Measurements from ENCODE around the gene SPEG.

Gene SPEG

DNA sequence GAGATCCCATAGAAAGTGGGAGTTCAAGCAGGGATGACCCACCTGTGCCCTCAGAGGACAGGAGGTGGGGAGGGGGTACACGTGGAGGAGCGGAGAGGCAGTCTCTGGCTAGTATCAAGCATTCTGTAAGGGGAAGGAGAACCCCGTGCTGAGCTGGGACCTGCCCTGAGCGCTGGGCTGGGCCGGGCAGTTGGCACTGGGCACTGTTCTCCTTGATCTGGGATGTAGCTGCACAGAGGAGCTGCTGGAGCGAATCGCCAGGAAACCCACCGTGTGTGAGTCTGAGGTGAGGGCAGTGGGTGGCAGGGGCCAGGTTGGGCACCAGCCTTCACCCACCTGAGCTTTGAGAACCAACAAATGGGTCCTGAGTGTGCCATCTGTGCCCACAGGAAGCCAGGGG is 44.3 kb downstream of the SPEG start:
- no peak for DNase-seq (ENCODE audit: low spot score)

DNA sequence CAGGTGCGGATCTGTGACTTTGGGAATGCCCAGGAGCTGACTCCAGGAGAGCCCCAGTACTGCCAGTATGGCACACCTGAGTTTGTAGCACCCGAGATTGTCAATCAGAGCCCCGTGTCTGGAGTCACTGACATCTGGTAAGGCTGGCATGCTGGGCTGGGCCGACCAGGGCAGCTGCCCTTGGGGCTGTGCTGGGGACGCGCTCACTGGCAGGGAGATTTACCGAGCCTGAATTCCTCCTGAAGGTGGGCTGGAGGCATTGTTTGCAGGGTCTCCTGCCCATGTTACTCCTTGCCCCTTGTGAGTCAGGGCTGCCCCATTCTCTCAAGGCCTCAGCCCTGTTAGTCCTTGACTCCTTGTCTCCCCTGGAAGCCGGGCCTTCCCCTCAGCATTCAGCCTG is 45.4 kb downstream of the SPEG start:
- no peak for DNase-seq (ENCODE audit: low spot score)

DNA sequence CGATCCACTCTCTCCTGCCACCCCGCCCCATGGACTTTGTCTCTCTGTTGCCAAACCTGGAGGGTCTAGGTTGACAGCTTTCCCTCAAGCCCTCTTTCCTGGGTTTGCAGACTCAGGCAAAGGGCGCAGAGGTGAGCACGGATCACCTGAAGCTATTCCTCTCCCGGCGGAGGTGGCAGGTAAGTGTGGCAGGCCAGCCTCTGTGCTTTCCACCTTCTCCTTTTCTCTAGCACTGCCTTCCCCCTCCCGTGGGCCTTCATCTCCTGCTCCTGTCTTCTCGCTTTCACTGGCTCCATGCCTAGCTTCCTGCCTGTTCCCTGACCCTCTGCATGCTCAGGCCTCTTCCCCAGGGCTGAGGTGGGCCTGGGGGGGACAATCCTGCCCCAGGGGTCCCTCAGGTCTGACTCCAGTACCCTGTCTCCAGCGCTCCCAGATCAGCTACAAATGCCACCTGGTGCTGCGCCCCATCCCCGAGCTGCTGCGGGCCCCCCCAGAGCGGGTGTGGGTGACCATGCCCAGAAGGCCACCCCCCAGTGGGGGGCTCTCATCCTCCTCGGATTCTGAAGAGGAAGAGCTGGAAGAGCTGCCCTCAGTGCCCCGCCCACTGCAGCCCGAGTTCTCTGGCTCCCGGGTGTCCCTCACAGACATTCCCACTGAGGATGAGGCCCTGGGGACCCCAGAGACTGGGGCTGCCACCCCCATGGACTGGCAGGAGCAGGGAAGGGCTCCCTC is 48.2 kb downstream of the SPEG start:
- DNase-seq (ENCODE audit: low spot score) = no peak

DNA sequence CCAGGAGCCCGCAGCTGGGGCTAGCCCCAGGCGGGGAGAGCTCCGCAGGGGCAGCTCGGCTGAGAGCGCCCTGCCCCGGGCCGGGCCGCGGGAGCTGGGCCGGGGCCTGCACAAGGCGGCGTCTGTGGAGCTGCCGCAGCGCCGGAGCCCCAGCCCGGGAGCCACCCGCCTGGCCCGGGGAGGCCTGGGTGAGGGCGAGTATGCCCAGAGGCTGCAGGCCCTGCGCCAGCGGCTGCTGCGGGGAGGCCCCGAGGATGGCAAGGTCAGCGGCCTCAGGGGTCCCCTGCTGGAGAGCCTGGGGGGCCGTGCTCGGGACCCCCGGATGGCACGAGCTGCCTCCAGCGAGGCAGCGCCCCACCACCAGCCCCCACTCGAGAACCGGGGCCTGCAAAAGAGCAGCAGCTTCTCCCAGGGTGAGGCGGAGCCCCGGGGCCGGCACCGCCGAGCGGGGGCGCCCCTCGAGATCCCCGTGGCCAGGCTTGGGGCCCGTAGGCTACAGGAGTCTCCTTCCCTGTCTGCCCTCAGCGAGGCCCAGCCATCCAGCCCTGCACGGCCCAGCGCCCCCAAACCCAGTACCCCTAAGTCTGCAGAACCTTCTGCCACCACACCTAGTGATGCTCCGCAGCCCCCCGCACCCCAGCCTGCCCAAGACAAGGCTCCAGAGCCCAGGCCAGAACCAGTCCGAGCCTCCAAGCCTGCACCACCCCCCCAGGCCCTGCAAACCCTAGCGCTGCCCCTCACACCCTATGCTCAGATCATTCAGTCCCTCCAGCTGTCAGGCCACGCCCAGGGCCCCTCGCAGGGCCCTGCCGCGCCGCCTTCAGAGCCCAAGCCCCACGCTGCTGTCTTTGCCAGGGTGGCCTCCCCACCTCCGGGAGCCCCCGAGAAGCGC is 49.1 kb downstream of the SPEG start:
- DNase-seq (ENCODE audit: low spot score) = no peak

DNA sequence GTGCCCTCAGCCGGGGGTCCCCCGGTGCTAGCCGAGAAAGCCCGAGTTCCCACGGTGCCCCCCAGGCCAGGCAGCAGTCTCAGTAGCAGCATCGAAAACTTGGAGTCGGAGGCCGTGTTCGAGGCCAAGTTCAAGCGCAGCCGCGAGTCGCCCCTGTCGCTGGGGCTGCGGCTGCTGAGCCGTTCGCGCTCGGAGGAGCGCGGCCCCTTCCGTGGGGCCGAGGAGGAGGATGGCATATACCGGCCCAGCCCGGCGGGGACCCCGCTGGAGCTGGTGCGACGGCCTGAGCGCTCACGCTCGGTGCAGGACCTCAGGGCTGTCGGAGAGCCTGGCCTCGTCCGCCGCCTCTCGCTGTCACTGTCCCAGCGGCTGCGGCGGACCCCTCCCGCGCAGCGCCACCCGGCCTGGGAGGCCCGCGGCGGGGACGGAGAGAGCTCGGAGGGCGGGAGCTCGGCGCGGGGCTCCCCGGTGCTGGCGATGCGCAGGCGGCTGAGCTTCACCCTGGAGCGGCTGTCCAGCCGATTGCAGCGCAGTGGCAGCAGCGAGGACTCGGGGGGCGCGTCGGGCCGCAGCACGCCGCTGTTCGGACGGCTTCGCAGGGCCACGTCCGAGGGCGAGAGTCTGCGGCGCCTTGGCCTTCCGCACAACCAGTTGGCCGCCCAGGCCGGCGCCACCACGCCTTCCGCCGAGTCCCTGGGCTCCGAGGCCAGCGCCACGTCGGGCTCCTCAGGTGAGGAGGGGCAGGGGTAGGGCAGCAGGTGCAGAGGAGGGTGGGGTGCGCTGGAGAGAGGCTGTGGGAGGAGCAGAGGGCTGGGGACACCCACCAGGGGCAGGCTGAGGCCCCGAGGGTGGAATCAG is 49.9 kb downstream of the SPEG start:
- peak; percentile 55 for DNase-seq (ENCODE audit: low spot score)

DNA sequence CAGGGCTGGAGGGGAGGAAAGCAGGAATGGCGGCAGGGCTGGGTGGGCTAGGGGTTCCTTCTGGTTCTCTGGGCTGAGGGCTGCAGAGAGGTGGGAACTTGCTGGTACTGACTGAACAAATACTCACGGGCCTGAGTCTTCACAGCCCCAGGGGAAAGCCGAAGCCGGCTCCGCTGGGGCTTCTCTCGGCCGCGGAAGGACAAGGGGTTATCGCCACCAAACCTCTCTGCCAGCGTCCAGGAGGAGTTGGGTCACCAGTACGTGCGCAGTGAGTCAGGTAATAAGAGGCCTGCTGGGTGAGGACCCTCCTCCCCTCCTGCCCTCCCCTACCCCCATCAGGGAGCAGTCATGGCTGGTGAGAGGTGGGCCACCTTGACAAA is 50.5 kb downstream of the SPEG start:
- no peak for DNase-seq (ENCODE audit: low spot score)

DNA sequence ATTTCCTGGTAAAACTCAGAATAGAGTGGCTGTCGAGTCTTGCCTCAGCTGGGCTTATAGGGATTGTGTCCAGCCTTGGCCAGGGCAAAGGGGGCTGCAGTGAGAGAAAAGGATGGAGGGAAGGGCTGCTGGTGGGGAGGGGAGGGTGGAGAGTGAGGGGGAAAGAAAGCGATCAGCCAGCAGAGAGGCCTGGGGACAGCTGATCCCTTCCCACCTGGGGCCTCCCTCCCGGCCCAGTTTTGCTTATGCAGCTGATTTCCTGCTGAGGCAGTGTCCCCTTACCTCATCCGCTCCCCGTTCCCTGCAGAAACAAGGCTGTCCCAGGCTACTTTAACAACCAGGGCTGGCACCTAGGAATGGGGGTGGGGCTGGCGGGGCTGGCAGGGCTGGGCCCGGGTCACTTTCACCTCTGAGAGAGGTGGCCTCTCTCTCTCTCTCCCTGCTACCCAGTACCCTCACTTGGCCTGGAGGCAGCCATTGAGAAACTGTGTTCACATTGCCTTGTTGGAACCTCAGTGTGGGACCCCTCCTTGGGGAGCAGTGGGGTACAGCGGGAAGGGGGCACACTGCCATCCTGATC is 51.8 kb downstream of the SPEG start:
- DNase-seq (ENCODE audit: low spot score) = no peak

DNA sequence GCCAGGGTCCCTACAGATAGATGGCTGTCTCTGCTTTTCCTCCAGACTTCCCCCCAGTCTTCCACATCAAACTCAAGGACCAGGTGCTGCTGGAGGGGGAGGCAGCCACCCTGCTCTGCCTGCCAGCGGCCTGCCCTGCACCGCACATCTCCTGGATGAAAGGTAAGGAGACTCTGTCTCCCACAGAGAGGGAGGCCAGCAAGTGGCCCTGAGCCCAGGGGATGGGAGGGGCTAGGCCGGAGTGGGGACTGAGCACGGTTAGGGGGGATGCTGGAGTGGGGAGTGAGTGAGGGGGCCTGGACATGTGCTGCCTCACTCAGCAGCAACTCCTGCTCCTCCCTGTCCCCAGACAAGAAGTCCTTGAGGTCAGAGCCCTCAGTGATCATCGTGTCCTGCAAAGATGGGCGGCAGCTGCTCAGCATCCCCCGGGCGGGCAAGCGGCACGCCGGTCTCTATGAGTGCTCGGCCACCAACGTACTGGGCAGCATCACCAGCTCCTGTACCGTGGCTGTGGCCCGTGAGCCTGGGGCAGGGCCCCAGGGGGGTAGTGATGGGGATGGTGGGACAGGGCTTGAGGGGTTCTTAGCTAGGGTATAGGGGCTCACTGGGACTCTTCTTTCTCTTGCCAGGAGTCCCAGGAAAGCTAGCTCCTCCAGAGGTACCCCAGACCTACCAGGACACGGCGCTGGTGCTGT is 53.7 kb downstream of the SPEG start:
- no peak for DNase-seq (ENCODE audit: low spot score)

DNA sequence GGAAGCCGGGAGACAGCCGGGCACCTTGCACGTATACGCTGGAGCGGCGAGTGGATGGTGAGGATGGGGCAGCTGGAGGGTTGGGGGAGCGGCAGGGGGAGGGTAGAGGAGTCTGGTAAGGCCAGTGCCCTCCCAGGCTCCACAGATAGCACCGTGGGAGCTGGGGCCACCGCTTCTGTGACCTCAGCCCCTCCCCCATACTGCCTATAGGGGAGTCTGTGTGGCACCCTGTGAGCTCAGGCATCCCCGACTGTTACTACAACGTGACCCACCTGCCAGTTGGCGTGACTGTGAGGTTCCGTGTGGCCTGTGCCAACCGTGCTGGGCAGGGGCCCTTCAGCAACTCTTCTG is 54.2 kb downstream of the SPEG start:
- no peak for DNase-seq (ENCODE audit: low spot score)

DNA sequence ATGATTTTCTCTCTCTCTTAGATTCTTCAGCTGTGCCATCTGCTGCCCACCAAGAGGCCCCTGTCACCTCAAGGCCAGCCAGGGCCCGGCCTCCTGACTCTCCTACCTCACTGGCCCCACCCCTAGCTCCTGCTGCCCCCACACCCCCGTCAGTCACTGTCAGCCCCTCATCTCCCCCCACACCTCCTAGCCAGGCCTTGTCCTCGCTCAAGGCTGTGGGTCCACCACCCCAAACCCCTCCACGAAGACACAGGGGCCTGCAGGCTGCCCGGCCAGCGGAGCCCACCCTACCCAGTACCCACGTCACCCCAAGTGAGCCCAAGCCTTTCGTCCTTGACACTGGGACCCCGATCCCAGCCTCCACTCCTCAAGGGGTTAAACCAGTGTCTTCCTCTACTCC is 54.7 kb downstream of the SPEG start:
- DNase-seq (ENCODE audit: low spot score) = no peak

DNA sequence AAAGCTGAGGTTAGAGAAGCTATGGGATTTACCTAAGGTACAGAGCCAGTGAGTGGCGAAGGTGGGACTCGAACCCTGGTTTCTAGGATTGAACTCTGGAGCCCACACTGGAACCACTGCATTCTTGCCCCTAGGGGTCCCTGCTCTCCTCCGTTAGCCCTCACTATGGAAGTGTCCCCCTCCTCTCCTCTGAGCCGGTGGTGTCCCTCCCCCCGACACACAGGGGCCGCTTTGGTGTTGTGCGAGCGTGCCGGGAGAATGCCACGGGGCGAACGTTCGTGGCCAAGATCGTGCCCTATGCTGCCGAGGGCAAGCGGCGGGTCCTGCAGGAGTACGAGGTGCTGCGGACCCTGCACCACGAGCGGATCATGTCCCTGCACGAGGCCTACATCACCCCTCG is 55.5 kb downstream of the SPEG start:
- DNase-seq (ENCODE audit: low spot score) = no peak

DNA sequence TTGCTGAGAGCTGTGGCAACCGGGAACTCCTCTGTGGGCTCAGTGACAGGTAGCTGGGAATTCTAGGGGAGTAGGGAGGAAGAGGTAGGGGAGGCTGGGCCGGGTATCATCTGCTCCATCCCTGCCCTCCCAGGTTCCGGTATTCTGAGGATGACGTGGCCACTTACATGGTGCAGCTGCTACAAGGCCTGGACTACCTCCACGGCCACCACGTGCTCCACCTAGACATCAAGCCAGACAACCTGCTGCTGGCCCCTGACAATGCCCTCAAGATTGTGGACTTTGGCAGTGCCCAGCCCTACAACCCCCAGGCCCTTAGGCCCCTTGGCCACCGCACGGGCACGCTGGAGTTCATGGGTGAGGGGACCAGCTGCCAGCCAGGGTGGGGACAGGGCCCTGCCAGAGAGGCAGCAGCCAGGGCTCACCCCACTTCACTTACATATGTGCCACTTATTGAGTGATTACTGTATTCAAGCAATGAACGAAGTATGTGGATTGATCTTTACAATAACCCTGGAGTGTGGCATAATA is 56.0 kb downstream of the SPEG start:
- no peak for DNase-seq (ENCODE audit: low spot score)

DNA sequence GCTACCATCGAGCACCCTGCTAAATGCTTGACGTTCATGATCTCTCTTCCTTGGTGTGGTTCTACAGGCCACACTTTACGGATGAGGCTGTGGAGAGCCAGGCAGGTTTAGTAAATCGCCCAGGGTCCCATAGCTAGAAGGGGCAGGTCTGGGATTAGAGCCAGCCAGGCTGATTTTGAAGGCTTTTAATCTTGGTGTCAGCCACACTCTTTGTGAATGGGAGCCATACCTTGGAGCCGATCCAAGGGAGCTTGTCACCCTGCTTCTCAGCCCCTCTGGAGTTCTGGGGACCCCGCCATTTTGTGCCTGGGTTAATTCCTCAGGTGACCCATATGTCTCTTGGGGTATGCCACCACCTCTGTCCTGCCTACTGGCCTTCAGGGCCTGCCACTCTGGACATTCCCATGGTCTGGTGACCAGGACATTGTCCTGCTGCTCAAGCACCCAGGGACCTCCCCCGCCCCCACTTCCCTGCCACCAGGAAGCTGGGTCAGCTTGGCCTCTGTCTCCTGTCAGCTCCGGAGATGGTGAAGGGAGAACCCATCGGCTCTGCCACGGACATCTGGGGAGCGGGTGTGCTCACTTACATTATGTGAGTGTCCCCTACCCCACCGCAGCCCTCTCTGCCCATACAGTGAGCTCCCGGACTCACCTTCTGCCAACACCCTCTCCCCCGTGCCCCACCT is 56.8 kb downstream of the SPEG start:
- DNase-seq (ENCODE audit: low spot score) = no peak

DNA sequence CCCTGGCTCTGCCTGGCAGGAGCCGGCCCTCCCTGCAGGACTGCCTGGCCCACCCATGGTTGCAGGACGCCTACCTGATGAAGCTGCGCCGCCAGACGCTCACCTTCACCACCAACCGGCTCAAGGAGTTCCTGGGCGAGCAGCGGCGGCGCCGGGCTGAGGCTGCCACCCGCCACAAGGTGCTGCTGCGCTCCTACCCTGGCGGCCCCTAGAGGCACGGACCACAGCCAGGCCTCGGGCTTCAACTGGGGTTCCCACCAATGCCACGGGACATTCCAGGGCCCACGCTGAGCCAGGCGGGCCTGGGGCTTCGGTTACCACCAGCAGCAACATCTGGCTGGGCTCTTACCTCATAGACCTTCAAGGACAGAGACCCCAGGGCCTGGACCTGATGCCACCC is 57.9 kb downstream of the SPEG start:
- DNase-seq (ENCODE audit: low spot score) = no peak

DNA sequence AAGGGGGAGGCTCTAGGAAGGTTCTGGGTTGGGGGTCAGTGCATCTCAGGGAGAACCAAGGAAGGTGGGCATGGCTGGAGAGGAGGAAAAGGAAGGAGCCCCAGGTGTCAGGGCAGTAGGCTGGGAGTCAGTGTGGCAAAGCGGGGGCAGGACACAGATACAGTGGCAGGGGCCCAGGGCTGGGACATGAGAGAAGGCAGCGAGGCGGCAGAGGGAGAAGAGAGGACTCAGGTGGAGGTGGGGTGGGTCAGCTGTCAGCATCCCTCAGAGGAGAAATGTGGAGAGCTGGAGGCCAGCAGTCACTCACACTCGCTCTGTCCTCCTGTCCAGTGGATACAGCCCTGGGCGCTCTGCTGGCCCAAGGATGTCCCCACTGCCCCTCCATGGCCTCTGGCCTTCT is 58.4 kb downstream of the SPEG start:
- DNase-seq (ENCODE audit: low spot score) = no peak

DNA sequence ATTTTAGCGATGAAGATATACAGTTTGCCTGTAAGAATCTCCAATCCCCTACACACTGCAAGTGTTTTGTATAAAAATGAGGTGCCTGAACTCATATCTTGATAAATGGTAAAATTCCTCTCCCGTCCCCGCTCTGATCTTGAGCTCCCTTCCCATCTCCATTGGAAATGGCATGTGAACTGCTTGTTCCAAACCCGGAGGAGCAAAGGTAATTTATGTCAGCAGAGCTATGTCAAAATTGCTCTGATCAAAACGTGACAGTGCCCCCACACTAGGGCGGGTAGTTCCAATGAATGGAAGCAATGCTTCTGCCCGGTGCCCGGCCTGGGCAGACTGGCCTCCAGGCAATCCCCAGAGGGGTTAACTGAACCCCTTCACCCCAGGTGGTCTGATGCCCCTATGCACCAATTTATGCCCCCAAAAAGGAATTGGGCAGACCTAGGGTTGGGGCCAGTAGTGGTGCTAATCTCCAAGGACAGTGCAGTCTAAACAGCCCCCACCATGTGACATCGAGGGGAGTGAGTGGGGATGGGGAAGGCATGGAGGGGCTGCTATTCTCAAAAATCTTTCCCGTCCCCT is 60.4 kb downstream of the SPEG start:
- DNase-seq (ENCODE audit: low spot score) = no peak

DNA sequence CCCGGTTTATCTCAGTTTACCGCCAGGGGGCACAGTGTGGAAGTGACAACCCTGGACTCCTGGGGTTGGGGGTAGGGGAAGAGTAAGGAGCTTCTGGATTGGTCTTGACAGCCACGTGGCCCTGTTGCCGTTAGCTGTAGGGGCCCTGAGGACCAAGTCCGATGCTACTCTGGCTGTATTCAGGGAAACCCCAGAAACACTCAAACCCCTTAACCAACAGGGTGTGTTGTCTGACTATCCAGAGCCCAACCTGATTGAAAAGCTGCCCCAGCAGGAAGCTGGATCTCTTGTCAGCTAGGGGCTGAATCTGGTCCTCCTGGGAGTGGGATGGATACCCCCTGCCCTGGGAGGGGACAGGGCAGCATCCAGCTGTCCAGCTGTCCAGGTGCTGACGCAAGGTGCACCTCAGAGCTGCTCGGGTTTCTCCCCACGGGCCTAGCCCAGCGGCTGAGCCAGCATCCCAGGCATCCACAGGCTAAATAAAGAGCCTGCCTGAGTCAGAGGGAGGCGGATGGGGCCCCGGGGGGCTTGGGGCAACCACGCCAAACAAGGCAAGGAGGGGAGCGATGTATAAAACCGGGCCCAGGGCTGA is 61.0 kb downstream of the SPEG start:
- peak; percentile 89 for DNase-seq (ENCODE audit: low spot score)

DNA sequence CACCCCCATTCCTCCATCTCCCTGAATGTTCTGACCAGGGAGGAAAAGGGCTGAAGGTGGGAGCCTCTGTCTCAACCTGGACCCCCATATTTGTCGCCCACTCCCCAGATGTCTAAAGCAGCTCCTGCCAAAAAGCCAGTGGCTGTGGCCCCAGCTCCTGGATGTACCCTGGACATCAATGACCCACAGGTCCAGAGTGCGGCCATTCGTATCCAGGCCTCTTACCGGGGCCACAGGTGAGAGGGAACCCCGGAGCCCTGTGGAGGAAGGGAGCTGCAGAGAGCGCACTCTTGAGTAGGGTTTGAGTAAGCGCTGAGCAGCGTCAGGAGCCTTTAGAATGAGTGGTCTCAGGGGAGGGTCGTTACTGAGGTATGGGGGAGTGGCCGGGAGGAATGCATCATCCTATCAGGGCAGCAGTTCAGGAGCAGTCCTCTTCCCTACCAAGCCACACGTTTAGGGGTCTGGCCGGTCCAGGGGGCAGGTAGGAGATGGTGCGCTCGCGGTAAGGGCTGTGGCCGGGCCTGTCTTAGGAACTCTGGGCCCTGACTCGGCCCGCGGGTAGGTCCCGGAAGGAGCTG is 61.7 kb downstream of the SPEG start:
- no peak for DNase-seq (ENCODE audit: low spot score)

DNA sequence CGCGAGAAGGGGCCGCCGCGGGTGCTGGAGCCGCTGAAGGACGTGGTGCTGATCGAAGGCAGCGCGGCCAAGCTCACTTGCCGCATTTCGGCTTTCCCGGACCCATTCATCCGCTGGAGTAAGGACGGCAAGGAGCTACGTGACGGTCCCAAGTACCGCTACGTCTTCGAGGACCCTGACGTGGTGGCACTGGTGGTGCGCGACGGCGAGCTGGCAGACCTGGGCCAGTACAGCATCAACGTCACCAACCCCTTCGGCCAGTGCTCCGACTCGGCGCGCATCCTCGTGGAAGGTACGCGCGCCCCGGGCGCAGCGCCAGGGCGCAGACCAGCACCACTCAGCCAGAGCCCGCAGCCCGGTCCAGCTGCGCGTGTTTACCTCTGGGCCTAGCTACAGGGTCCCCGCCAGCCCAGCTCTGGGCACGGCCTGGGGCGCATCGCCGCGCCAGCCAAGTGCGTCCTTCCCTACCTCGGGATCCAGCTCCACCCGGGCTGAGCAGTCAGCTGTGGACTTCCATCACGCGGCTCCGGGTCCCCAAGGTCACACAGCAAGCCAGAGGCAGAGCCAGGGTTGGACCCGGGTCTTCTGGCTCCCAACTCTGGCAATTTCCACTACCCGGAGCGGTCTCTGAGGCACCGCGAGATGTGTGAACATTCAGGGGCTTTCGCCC is 62.3 kb downstream of the SPEG start:
- no peak for DNase-seq (ENCODE audit: low spot score)
